Measurements from ENCODE around the gene TMPRSS4.

TMPRSS4 gene

DNA sequence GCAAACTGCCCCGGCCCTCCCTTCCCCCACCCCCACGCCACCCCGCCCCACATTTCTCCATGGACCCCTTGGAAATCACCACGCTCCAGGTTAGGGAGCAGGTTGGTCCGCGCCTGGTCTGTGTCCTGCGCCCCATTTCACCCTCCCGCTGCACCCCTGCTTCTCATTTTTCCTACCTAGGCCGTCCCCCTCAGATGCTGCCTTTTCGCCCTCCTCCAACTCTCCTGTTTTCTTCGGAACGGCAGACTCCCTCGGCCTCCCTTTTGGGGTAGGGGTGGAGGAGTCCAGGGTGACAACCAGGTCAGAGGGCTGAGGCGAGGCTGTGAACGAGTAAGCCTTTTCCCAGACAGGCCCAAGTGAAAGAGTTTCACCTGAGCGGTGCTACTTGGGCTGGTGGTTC, 76.6 kb downstream of the TMPRSS4 start:
- H4K20me1 ChIP-seq (ENCODE audit: insufficient read depth, low read length) = no peaks in the 10 kb centered on the region
- no peaks in the 10 kb centered on the region for H3K36me3 ChIP-seq (ENCODE audit: insufficient read depth, low read length)
- H3K4me3 ChIP-seq (ENCODE audit: low read depth, low read length, poor library complexity, severe bottlenecking) = no peak overlapping the region
- no peaks in the 10 kb centered on the region for H3K27me3 ChIP-seq (ENCODE audit: insufficient read depth, low read length)
- no peaks in the 10 kb centered on the region for H3K9me2 ChIP-seq (ENCODE audit: low read depth, low read length)
- H3K79me2 ChIP-seq (ENCODE audit: insufficient read depth, low read length) = no peaks in the 10 kb centered on the region
- H3K27ac ChIP-seq (ENCODE audit: low read depth, low read length, poor library complexity, severe bottlenecking) = no peak overlapping the region
- H3K9ac ChIP-seq (ENCODE audit: low read length) = no peak overlapping the region
- no peak for TF ChIP-seq CTCF (IDR thresholded peaks at IDR 0.05; ENCODE audit: low read length)
- TF ChIP-seq EZH2 (IDR thresholded peaks at IDR 0.05; ENCODE audit: borderline replicate concordance, low read length) = no peak
- no peaks in the 10 kb centered on the region for H3F3A ChIP-seq (ENCODE audit: insufficient read depth, low read length)
- H3K4me1 ChIP-seq (ENCODE audit: insufficient read depth, low read length, severe bottlenecking) = no peaks in the 10 kb centered on the region
- no peaks in the 10 kb centered on the region for H3K9me3 ChIP-seq (ENCODE audit: low read length)
- no peak overlapping the region for H3K4me2 ChIP-seq (ENCODE audit: low read length)
- no peak overlapping the region for H2AFZ ChIP-seq (ENCODE audit: low read length)

GRCh38 chr11:118153976-118154375, 77.1 kb downstream of the TMPRSS4 start:
- H3K27me3 ChIP-seq (ENCODE audit: insufficient read depth, low read length) = no peaks in the 10 kb centered on the region
- H3K9me2 ChIP-seq (ENCODE audit: low read depth, low read length) = no peaks in the 10 kb centered on the region
- H3K4me2 ChIP-seq (ENCODE audit: low read length) = no peak overlapping the region
- H3F3A ChIP-seq (ENCODE audit: insufficient read depth, low read length) = no peaks in the 10 kb centered on the region
- H3K9ac ChIP-seq (ENCODE audit: low read length) = no peak overlapping the region
- H3K9me3 ChIP-seq (ENCODE audit: low read length) = no peaks in the 10 kb centered on the region
- H4K20me1 ChIP-seq (ENCODE audit: insufficient read depth, low read length) = no peaks in the 10 kb centered on the region
- H3K4me3 ChIP-seq (ENCODE audit: low read depth, low read length, poor library complexity, severe bottlenecking) = no peak overlapping the region
- H2AFZ ChIP-seq (ENCODE audit: low read length) = no peak overlapping the region
- H3K27ac ChIP-seq (ENCODE audit: low read depth, low read length, poor library complexity, severe bottlenecking) = no peak overlapping the region
- no peak for TF ChIP-seq CTCF (IDR thresholded peaks at IDR 0.05; ENCODE audit: low read length)
- no peak for TF ChIP-seq EZH2 (IDR thresholded peaks at IDR 0.05; ENCODE audit: borderline replicate concordance, low read length)
- no peaks in the 10 kb centered on the region for H3K36me3 ChIP-seq (ENCODE audit: insufficient read depth, low read length)
- H3K79me2 ChIP-seq (ENCODE audit: insufficient read depth, low read length) = no peaks in the 10 kb centered on the region
- no peaks in the 10 kb centered on the region for H3K4me1 ChIP-seq (ENCODE audit: insufficient read depth, low read length, severe bottlenecking)

- H3K79me2 ChIP-seq (ENCODE audit: insufficient read depth, low read length) = no peaks in the 10 kb centered on the region
- no peaks in the 10 kb centered on the region for H3F3A ChIP-seq (ENCODE audit: insufficient read depth, low read length)
- H3K9me3 ChIP-seq (ENCODE audit: low read length) = no peaks in the 10 kb centered on the region
- H3K9ac ChIP-seq (ENCODE audit: low read length) = no peak overlapping the region
- H3K27me3 ChIP-seq (ENCODE audit: insufficient read depth, low read length) = no peaks in the 10 kb centered on the region
- no peak overlapping the region for H3K4me3 ChIP-seq (ENCODE audit: low read depth, low read length, poor library complexity, severe bottlenecking)
- no peak overlapping the region for H3K27ac ChIP-seq (ENCODE audit: low read depth, low read length, poor library complexity, severe bottlenecking)
- H3K4me2 ChIP-seq (ENCODE audit: low read length) = no peak overlapping the region
- no peaks in the 10 kb centered on the region for H3K9me2 ChIP-seq (ENCODE audit: low read depth, low read length)
- H3K4me1 ChIP-seq (ENCODE audit: insufficient read depth, low read length, severe bottlenecking) = no peaks in the 10 kb centered on the region
- H4K20me1 ChIP-seq (ENCODE audit: insufficient read depth, low read length) = no peaks in the 10 kb centered on the region
- H3K36me3 ChIP-seq (ENCODE audit: insufficient read depth, low read length) = no peaks in the 10 kb centered on the region
- H2AFZ ChIP-seq (ENCODE audit: low read length) = no peak overlapping the region
- TF ChIP-seq EZH2 (IDR thresholded peaks at IDR 0.05; ENCODE audit: borderline replicate concordance, low read length) = no peak
- TF ChIP-seq CTCF (IDR thresholded peaks at IDR 0.05; ENCODE audit: low read length) = no peak
These were observed 77.8 kb downstream of the TMPRSS4 start for GRCh38 chr11:118154641-118155040.
